ENCODE measurements around the gene CASP12.

Gene CASP12

GRCh38 chr11:104873252-104873651 lies 25.0 kb downstream of the CASP12 start:
- Histone ChIP-seq H3K27me3 (no peaks in the 10 kb centered on the region), H3K4me1 (ENCODE audit: control insufficient read depth in 1 of 2, insufficient read depth in 1 of 2, low read depth in 1 of 2, low read length in 1 of 2) (no peaks in the 10 kb centered on the region), H3K36me3 (no peaks in the 10 kb centered on the region), H3K27ac (no peak overlapping the region), H3K4me3 (ENCODE audit: low read depth in 1 of 2, low read length in 1 of 2) (no peak overlapping the region), H3K9me3 (no peaks in the 10 kb centered on the region)
- TF ChIP-seq, protein P1, sequence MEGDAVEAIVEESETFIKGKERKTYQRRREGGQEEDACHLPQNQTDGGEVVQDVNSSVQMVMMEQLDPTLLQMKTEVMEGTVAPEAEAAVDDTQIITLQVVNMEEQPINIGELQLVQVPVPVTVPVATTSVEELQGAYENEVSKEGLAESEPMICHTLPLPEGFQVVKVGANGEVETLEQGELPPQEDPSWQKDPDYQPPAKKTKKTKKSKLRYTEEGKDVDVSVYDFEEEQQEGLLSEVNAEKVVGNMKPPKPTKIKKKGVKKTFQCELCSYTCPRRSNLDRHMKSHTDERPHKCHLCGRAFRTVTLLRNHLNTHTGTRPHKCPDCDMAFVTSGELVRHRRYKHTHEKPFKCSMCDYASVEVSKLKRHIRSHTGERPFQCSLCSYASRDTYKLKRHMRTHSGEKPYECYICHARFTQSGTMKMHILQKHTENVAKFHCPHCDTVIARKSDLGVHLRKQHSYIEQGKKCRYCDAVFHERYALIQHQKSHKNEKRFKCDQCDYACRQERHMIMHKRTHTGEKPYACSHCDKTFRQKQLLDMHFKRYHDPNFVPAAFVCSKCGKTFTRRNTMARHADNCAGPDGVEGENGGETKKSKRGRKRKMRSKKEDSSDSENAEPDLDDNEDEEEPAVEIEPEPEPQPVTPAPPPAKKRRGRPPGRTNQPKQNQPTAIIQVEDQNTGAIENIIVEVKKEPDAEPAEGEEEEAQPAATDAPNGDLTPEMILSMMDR (IDR thresholded peaks at IDR 0.05), result no peak

DNA sequence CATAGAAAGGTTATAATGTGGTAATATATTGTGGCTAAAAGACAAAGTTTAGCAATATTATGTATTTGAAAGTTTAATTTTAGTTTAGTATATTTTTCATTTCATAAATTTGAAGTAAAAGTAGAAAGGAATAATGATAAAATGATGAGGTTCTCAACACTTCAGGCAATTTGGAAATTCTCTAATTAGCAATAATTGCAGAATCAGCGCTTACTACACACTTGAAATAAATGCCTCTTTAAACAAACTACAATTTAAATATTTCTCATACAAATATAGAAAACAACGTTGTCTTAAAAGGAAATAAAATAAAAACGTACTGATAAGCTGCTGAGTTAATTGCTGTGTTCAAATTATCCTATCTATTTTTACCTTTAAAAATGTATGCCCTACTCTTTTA lies 25.9 kb downstream of the CASP12 start:
- no peaks in the 10 kb centered on the region for H3K36me3 ChIP-seq
- no peaks in the 10 kb centered on the region for H3K4me1 ChIP-seq (ENCODE audit: control insufficient read depth in 1 of 2, insufficient read depth in 1 of 2, low read depth in 1 of 2, low read length in 1 of 2)
- no peaks in the 10 kb centered on the region for H3K27me3 ChIP-seq
- no peak overlapping the region for H3K4me3 ChIP-seq (ENCODE audit: low read depth in 1 of 2, low read length in 1 of 2)
- H3K9me3 ChIP-seq, result no peaks in the 10 kb centered on the region
- TF ChIP-seq, protein P1 (IDR thresholded peaks at IDR 0.05), result no peak
- no peak overlapping the region for H3K27ac ChIP-seq

GRCh38 chr11:104870910-104871309 lies 27.4 kb downstream of the CASP12 start:
- no peak overlapping the region for H3K4me3 ChIP-seq (ENCODE audit: low read depth in 1 of 2, low read length in 1 of 2)
- no peaks in the 10 kb centered on the region for H3K27me3 ChIP-seq
- H3K4me1 ChIP-seq (ENCODE audit: control insufficient read depth in 1 of 2, insufficient read depth in 1 of 2, low read depth in 1 of 2, low read length in 1 of 2), result no peaks in the 10 kb centered on the region
- H3K9me3 ChIP-seq, result no peaks in the 10 kb centered on the region
- H3K36me3 ChIP-seq, result no peaks in the 10 kb centered on the region
- TF ChIP-seq, protein P1 (IDR thresholded peaks at IDR 0.05), result no peak
- no peak overlapping the region for H3K27ac ChIP-seq

DNA sequence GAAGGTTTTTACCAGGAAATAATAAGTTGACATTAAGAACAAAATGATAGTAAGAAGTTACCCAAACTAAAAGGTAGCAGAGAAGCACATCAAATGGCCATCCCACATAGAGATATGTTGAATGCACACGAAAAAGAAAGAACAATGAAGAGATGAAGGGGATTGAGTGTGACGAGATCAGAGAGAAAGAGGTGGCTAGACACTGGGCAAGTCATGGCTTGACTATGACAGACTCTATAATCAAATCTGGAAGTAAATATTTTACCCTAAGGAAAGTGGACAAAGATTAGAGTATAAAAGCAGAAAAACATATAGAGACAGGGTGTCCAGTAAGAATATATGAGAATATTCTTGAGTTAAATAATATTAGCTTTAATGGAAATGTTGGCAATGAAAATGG lies 31.4 kb downstream of the CASP12 start:
- Histone ChIP-seq H3K4me1 (ENCODE audit: control insufficient read depth in 1 of 2, insufficient read depth in 1 of 2, low read depth in 1 of 2, low read length in 1 of 2) (no peaks in the 10 kb centered on the region), H3K9me3 (no peaks in the 10 kb centered on the region), H3K4me3 (ENCODE audit: low read depth in 1 of 2, low read length in 1 of 2) (no peak overlapping the region), H3K27me3 (no peaks in the 10 kb centered on the region), H3K27ac (no peak overlapping the region), H3K36me3 (no peaks in the 10 kb centered on the region)
- TF ChIP-seq, protein P1 (IDR thresholded peaks at IDR 0.05), result no peak

- H3K27ac ChIP-seq, result no peak overlapping the region
- H3K9me3 ChIP-seq, result no peaks in the 10 kb centered on the region
- TF ChIP-seq, protein P1 (IDR thresholded peaks at IDR 0.05), result no peak
- H3K36me3 ChIP-seq, result no peaks in the 10 kb centered on the region
- H3K4me3 ChIP-seq (ENCODE audit: low read depth in 1 of 2, low read length in 1 of 2), result no peak overlapping the region
- no peaks in the 10 kb centered on the region for H3K27me3 ChIP-seq
- H3K4me1 ChIP-seq (ENCODE audit: control insufficient read depth in 1 of 2, insufficient read depth in 1 of 2, low read depth in 1 of 2, low read length in 1 of 2), result no peaks in the 10 kb centered on the region
Measured at GRCh38 chr11:104858882-104859775, 39.1 kb downstream of the CASP12 start.
